Colonic mucosa (tissue), 4 donors: ENCODE measurements around the gene RAE1. TPM values are rescaled to one million over a fixed set of nuclear protein-coding genes. Genes with fewer than 3 reads are reported as not detected.

Experiments
- DNase-seq: peaks from one replicate; pipeline ENCODE4 v3.0.0-alpha.2; 2020
- H3K27ac ChIP-seq: fragments of 200-600 bp; one replicate; pipeline ENCODE4 v1.8.0; 2021
- H3K27me3 ChIP-seq: fragments of 200-600 bp; one replicate; pipeline ENCODE4 v1.8.0; 2021
- H3K36me3 ChIP-seq: fragments of 200-600 bp; one replicate; pipeline ENCODE4 v1.8.0; 2021
- H3K4me1 ChIP-seq: fragments of 200-600 bp; one replicate; pipeline ENCODE4 v1.8.0; 2021; ENCODE audit warnings: mild to moderate bottlenecking
- H3K4me3 ChIP-seq: fragments of 200-600 bp; one replicate; pipeline ENCODE4 v1.8.0; 2021
- H3K9ac ChIP-seq, 2 donors: one replicate each; pipeline ENCODE4 v1.7.0; 2013; ENCODE audit warnings: control low read depth in 2 of 2, low read depth in 2 of 2, low read length in 2 of 2
- H3K9me3 ChIP-seq: fragments of 200-600 bp; one replicate; pipeline ENCODE4 v1.8.0; 2021
- CTCF ChIP-seq: fragments of 200-600 bp; IDR thresholded peaks from one replicate; pipeline ENCODE4 v1.8.0; 2022; ENCODE audit warnings: antibody characterized with exemption, mild to moderate bottlenecking
- intact Hi-C: fragments of 100-400 bp; cut with DNase I; formaldehyde crosslinking; loops from one replicate; pipeline ENCODE4 v1.14.1; 2022
- total RNA-seq, 2 donors: library from RNA; stranded (reverse); fragmentation: NEBNext Ultra II Directional in 1 of 2; extraction: Animal tissue kit (Norgen Biotek cat#: 25700) in 1 of 2; gene quantifications; one replicate each; pipeline ENCODE4 v1.2.1, GENCODE V29; 2021
- donor health status: healthy.
- donor health status: DM: no; HTN: no; CAD: no.
- donor health status: DM: no; HTN: no; CAD: no.

RAE1 gene
- total RNA-seq, 2 donors from 2014 or later = 20.3 to 29.3 TPM

- Histone ChIP-seq H3K27ac (no peak overlapping the region), H3K9ac (no peak overlapping the region), H3K9me3 (no peaks in the 10 kb centered on the region), H3K27me3 (no peaks in the 10 kb centered on the region), H3K4me1 (no peaks in the 10 kb centered on the region), H3K4me3 (no peak overlapping the region), H3K36me3 (no peaks in the 10 kb centered on the region)
- TF ChIP-seq CTCF = no peak
- intact Hi-C loops = no loop called here
- no peak for DNase-seq
Observed at GRCh38 chr20:57420571-57421252, 69.7 kb downstream of the RAE1 start.

- DNase-seq = no peak
Observed at GRCh38 chr20:57421253-57422220, 70.5 kb downstream of the RAE1 start.

GRCh38 chr20:57422254-57422653, 71.2 kb downstream of the RAE1 start:
- TF ChIP-seq CTCF = no peak
- Histone ChIP-seq H3K9ac (no peak overlapping the region), H3K27me3 (no peaks in the 10 kb centered on the region), H3K36me3 (no peaks in the 10 kb centered on the region), H3K27ac (no peak overlapping the region), H3K4me3 (no peak overlapping the region), H3K4me1 (no peaks in the 10 kb centered on the region), H3K9me3 (no peaks in the 10 kb centered on the region)
- DNase-seq = no peak
- intact Hi-C loops = no loop called here

More at GRCh38 chr20:57421253-57422220, 70.5 kb downstream of the RAE1 start:
- H3K27ac ChIP-seq = no peak overlapping the region
- no peaks in the 10 kb centered on the region for H3K4me1 ChIP-seq
- no peak for TF ChIP-seq CTCF
- H3K4me3 ChIP-seq = no peak overlapping the region
- no peaks in the 10 kb centered on the region for H3K9me3 ChIP-seq
- intact Hi-C loops = no loop called here
- H3K36me3 ChIP-seq = no peaks in the 10 kb centered on the region
- H3K27me3 ChIP-seq = no peaks in the 10 kb centered on the region
- no peak overlapping the region for H3K9ac ChIP-seq

GRCh38 chr20:57425150-57426013, 74.3 kb downstream of the RAE1 start:
- intact Hi-C loops = no loop called here
- H3K4me3 ChIP-seq = no peak overlapping the region
- no peak for DNase-seq
- H3K27ac ChIP-seq = no peak overlapping the region
- no peak overlapping the region for H3K9ac ChIP-seq
- H3K27me3 ChIP-seq = no peaks in the 10 kb centered on the region
- no peaks in the 10 kb centered on the region for H3K4me1 ChIP-seq
- no peaks in the 10 kb centered on the region for H3K9me3 ChIP-seq
- no peak for TF ChIP-seq CTCF
- H3K36me3 ChIP-seq = no peaks in the 10 kb centered on the region

- Histone ChIP-seq H3K9me3 (no peaks in the 10 kb centered on the region), H3K36me3 (no peaks in the 10 kb centered on the region), H3K27ac (no peak overlapping the region), H3K4me1 (no peaks in the 10 kb centered on the region), H3K4me3 (no peak overlapping the region), H3K9ac (no peak overlapping the region), H3K27me3 (no peaks in the 10 kb centered on the region)
- intact Hi-C loops = no loop called here
- no peak for DNase-seq
- no peak for TF ChIP-seq CTCF
Observed at GRCh38 chr20:57426271-57426689, 75.2 kb downstream of the RAE1 start.
